GM18951 (cell line): Measurements from ENCODE around the gene SDHAF1.
"Not testable (repeated sequence)": the region's sequence is repeated elsewhere in the genome, so short reads cannot be mapped to it uniquely, and the experiment has no call there.

Experiments used
- POLR2A ChIP-seq: IDR thresholded peaks from 4 replicates; pipeline ENCODE4 v1.6.1; 2011; ENCODE audit warnings: mild to moderate bottlenecking; ENCODE audit not compliant: insufficient read length, insufficient read depth; ENCODE audit errors: extremely low read depth
- in situ Hi-C: fragments of 300-500 bp; cut with MboI; formaldehyde crosslinking; loops from one replicate; pipeline ENCODE4 v1.12.0; 2022; ENCODE audit warnings: low sequenced_read_pairs, mixed read lengths, inconsistent platforms; ENCODE audit not compliant: unreplicated experiment

SDHAF1 gene

GRCh38 chr19:36014012-36014924 is 19.3 kb downstream of the SDHAF1 start, which contains the start of gene ALKBH6:
Gene ALKBH6, minus strand, starts transcription at chr19:36014213. Its CDS starts 816 bp downstream, at chr19:36013397.
- TF ChIP-seq POLR2A = peak; percentile 63
- in situ Hi-C loops = no loop called here

GRCh38 chr19:36019061-36019670 is 24.2 kb downstream of the SDHAF1 start:
- no peak for TF ChIP-seq POLR2A
- in situ Hi-C loops = no loop called here

GRCh38 chr19:36023432-36023831 is 28.4 kb downstream of the SDHAF1 start:
- no peak for TF ChIP-seq POLR2A
- in situ Hi-C loops = no loop called here

- TF ChIP-seq POLR2A = no peak
- in situ Hi-C loops = no loop called here
Measured at GRCh38 chr19:36025541-36025940, 30.6 kb downstream of the SDHAF1 start.

- in situ Hi-C loops = no loop called here
- no peak for TF ChIP-seq POLR2A
Measured at GRCh38 chr19:36026091-36026876, 31.3 kb downstream of the SDHAF1 start.

DNA sequence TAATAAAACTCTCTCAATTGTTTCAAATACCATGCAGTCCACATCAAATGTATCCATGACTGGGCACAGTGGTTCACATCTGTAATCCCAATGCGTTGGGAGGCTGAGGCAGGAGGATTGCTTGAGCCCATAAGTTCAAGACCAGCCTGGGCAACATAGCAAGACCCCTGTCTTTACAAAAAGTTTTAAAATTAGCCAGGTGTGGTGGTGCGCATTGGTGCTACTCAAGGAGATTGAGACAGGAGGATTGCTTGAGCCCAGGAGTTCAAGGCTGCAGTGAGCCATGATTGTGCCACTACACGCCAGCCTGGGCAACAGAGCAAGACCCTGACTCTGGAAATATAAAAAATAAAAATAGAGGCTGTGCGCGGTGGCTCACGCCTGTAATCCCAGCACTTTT is 32.7 kb downstream of the SDHAF1 start:
- in situ Hi-C loops = no loop called here
- no peak for TF ChIP-seq POLR2A

DNA sequence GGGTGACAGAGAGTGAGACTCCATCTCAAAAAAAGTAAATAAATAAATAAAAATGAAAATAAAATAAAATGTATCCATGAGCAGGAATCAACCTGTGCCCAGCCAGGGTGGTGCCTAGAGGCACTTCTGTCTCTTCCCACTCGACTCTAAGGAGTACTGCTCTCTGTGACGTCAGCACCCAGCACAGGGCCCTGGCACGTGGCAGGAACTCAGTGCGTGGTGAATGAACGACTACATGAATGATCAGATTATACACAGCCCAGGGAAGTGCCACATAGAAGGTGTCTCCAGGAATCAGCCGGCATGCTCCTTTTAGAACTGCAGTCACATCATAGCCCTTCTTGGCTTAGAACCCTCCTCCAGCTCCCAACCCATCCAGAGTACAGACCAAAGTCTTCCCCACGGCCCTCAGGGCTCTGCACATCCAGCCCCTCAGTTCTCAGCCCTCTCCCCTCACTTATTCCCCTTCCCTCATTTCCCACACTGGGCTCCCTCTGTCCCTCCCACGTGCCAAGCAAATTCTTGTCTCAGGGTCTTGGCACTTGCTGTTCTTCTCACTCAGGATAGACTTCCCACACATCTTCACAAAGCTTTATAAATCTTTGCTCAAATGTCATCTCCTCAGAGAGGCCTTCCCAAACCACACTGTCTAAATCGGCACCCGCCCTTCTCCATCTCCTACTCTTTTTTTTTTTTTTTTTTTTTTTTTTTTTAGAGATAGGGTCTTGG is 33.5 kb downstream of the SDHAF1 start:
- in situ Hi-C loops = no loop called here
- no peak for TF ChIP-seq POLR2A

DNA sequence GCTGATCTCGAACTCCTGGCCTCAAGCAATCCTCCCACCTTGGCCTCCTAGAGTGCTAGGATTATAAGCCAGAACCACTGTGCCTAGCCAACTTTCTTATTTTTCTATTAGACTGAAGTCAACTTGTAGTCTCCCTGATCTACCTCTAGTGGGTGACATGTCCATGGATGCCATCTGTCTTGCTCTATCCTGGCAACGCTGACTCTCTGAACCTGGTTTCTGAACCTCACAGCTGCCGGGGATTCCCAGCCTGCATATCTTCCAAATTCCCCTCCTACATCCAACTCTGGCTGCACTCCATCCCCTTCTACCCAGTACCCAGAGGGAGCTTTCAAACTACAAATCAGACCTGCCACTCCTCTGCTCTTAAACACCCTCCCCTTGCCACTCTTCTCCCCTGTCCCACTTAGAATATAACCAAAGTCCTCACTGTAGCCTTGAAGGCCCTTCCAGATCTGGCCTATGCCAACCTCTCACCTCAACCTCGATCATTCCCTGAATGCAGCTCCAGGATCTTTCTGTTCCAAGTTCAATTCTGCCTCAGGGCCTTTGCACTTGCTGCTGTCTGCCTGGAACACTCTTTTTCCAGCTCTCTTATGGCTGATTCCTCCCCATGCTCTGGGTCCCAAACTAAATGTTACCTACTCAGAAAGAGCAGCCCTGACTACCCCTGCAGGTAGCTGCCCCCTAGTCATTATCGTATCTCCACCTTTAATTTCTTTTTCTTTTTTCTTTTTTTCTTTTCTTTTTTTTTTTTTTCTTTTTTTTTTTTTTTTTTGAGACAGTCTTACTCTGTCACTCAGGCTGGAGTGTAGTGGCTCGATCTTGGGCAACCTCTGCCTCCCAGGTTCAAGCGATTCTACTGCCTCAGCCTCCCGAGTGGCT is 35.5 kb downstream of the SDHAF1 start:
- in situ Hi-C loops = no loop called here
- no peak for TF ChIP-seq POLR2A

DNA sequence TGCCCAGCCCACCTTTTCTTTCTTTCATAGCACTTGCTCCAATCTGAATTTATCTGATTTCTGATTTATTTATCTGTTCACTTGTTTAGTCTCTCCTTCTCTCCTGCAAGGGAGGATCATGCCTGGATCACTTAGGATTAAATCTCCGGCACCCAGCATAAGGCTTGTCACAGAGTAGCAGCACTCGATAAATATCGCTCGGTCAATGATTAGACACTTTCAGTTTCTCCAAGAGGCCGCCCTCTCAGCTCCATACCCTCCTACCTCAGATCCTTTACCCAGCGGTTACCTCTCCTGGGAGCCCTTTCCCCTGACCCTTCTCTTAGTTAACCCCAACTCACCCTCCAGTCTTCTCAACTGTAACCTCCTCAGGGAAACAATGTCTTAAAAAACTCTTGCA is 36.3 kb downstream of the SDHAF1 start:
- TF ChIP-seq POLR2A = no peak
- in situ Hi-C loops = no loop called here

GRCh38 chr19:36032251-36033104 is 37.5 kb downstream of the SDHAF1 start, which contains the start of gene CLIP3:
Gene CLIP3, minus strand, starts transcription at chr19:36032873. Its CDS starts 516 bp downstream, at chr19:36032357.
- in situ Hi-C loops = no loop called here
- TF ChIP-seq POLR2A = no peak

DNA sequence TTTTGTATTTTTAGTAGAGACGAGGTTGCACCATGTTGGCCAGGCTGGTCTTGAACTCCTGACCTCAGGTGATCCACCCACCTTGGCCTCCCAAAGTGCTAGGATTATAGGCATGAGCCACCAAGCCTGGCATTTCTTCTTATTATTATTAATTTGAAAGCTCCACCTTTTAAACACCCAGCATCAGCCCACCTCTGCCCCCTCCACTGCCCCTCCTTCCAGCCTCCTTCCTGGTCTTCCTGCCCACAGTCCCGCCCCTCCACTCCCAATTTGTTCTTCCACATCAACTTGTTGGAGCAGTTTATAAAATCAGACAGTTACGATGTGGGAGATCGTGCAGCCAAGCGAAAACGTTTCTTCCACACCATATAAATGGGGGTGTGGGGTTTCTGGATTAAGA is 45.5 kb downstream of the SDHAF1 start:
- in situ Hi-C loops = no loop called here
- no peak for TF ChIP-seq POLR2A

DNA sequence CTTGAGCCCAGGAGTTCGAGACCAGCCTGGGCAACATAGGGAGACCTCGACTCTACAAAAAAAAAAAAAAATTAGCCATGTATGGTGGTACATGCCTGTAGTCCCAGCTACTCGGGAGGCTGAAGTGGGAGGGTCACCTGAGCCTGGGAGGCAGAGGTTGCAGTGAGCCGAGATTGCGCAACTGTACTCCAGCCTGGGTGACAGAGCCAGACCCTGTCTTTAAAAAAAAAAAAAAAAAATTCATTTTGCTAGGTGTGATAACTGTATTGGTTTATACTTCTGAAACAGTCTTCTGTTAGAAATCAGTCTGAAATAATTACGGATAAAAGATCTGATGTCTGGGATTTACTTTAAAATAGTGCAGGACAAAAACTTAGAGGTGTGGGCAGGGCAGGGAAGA is 46.1 kb downstream of the SDHAF1 start:
- in situ Hi-C loops = not testable (repeated sequence)
